Activated CD4-positive, CD25-positive, alpha-beta regulatory T cell treated with anti-CD3 and anti-CD28 coated beads, Interleukin-2, amount 50 U/mL, for 16 hours (primary cell): ENCODE results near the gene SPATA7.
A peak's percentile ranks its signal among the peaks of the same experiment; 100 is the strongest.
"Not testable (repeated sequence)": the region's sequence is repeated elsewhere in the genome, so short reads cannot be mapped to it uniquely, and the experiment has no call there.

Experiments used
- DNase-seq: peaks from one replicate; pipeline ENCODE4 v3.0.0-alpha.2; 2020; ENCODE audit warnings: low read depth, low spot score

SPATA7 gene, protein sequence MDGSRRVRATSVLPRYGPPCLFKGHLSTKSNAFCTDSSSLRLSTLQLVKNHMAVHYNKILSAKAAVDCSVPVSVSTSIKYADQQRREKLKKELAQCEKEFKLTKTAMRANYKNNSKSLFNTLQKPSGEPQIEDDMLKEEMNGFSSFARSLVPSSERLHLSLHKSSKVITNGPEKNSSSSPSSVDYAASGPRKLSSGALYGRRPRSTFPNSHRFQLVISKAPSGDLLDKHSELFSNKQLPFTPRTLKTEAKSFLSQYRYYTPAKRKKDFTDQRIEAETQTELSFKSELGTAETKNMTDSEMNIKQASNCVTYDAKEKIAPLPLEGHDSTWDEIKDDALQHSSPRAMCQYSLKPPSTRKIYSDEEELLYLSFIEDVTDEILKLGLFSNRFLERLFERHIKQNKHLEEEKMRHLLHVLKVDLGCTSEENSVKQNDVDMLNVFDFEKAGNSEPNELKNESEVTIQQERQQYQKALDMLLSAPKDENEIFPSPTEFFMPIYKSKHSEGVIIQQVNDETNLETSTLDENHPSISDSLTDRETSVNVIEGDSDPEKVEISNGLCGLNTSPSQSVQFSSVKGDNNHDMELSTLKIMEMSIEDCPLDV

DNA sequence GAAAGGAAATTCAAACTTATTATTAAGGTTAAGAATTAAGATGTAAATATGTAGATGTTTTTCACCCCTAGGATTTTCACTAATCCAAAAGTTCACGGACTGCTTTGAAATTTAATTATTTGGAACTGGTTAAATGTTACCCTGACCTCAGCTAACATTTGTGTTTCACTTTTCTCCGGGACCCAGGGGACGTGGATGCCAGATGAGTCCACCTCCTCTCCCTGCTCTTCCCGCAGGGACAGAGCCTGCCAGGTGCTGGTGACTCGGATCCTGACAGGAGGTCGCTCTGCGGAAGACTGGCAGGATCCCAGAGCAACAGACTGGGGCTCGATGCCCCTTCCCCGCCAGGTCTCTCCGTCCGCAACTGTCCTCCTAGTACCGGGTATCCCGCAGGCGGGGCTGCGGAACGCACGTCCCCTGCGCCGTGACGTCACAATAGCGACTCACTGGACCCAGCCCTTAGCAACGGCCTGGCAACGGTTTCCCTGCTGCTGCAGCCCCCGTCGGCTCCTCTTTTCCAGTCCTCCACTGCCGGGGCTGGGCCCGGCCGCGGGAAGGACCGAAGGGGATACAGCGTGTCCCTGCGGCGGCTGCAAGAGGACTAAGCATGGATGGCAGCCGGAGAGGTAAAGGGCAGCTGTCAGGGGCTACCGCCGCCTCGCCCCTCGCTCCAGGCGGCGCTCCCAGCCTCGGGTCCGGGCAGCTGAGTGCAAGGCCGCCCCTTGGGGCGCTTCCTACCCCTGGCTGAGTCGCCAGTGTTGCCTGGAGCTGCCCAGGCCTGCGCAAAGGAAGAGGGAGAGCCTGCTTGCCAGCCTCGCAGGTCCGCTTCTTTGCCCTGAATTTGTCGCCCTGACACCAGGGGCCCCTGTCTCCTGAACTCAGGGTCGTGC is at the start of gene SPATA7:
SPATA7 (plus strand) TSS at position 446 of the 890 bp plus-strand sequence; CDS start at position 608, 162 bp downstream.
- DNase-seq, result peak; percentile 54

DNA sequence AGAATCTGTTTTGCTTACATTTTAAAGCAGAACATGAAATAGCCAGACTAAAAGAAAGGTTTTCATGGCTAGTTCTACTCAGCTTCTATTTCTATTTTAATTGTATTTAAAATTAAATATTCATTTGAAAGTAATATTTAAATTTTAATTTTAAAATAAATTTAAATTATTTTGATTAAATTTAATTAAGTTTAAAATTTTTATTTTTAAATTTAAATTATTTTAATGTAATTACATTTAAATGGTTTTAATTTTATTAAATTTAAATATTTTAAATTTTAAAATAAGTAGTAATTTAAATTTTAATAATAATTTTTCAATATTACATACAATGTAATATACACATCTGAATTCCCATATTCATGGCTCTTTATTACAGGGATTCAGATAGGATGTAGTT is 45.1 kb upstream of the SPATA7 start:
- no peak for DNase-seq

GRCh38 chr14:88342980-88343379 is 42.5 kb upstream of the SPATA7 start:
- no peak for DNase-seq

DNA sequence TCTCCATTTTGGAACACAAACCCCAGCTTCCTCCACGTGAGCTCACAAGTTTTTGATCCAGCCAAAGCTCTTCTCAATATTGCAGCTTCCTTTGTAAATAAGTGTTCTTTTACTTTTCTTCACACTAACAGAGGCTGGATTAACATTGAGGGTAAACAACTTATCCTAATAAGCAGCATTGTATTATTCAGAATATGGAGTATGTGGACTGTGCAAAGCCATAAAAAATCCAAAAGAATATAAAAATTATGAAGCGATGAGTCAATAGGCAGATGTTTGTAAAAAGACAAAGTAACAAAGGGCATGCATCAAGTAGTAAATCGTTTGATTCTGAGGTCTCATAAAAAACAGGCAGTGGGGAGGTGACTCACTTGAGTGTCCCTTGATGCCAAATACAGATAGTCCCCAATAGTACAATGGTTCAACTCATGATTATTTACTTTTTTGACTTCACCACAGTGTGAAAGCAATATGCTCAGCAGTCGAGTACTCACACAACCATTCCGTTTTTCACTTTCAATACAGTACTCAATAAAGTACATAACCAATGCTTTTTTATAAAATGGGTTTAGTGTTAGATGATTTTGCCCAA is 39.3 kb upstream of the SPATA7 start:
- DNase-seq, result no peak

DNA sequence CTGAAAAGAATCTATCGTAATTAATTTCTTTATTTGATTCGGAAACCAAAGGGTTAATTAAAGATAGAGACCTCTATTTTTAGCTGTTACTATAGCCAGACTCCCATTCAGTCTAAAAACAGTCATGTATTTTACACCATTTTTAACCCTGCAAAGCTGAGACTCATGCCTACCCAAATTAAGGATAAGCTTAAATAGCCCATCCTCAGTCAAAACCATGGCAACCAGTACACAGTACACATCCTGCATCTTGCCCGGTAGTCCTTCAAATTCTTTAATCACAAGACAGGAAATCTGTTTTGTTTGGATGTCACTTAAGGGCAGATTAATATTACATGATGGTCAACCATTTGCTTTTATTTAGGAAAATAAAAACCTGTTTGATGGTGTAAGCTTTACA is 36.9 kb upstream of the SPATA7 start:
- no peak for DNase-seq

- DNase-seq, result no peak
Measured at GRCh38 chr14:88351966-88352691, 33.3 kb upstream of the SPATA7 start.

DNA sequence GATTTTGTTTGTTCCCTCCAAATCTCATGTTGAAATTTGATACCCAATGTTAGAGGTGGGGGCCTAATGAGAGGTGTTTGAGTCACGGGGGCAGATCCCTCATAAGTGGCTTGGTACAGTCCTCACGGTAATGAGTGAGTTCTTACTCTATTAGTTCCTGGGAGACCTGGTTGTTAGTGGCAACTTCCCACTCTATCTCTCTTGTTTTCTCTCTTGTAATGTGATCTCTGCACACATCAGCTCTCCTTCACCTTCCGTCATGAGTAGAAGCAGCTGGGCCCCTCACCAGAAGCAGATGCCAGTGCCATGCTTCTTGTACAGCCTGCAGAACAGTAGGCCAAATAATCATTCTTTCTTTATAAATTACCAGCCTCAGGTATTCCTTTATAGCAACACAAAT is 32.8 kb upstream of the SPATA7 start:
- no peak for DNase-seq

DNA sequence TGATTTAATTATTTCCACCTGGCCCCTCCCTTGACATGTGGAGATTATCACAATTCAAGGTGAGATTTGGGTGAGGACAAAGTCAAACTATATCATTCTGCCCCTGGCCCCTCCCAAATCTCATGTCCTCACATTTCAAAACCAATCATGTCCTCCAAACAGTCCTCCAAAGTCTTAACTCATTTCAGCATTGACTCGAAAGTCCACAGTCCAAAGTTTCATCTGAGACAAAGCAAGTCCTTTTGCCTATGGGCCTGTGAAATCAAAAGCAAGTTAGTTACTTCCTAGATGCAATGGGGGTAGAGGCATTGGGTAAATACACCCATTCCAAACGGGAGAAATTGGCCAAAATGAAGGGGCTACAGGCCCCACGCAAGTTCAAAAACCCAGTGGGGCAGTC is 31.1 kb upstream of the SPATA7 start:
- DNase-seq, result no peak

DNA sequence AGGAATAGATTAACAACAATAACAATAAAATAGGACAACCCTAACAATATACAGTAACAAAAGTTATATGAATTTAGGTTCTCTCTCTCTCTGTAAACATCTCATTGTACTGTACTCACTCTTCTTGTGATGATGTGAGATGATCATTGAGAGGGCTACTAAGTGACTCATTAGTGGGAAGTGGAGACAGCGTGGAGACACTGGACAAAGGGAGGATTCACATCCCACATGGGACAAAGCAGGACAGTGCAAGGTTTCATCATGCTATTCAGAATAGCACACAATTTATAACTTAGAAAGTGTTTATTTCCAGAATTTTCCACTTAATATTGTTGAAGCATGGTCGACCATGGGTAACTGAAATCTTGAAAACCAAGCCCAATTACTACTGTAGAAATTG is 26.0 kb upstream of the SPATA7 start:
- DNase-seq, result no peak

DNA sequence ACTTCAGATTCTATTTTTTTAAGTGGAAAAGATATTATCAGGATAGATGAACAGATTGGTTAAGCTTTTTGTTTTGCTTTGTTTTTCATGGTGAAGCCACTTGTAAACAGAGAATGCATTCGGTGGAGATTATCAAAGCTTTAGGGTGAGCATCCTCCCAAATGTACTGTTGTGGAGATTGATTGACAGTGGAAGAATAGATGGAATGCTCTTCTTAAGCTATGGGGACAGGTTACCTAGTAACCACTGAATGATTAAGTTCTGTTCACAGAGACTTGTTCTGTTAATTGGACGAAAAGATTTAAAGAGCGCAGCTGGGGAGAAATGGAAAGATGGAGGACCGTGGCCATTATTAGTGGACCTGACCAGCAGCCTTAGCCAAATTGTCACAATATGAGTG is 21.8 kb upstream of the SPATA7 start:
- DNase-seq, result no peak

- DNase-seq, result no peak
Measured at GRCh38 chr14:88364710-88365413, 20.6 kb upstream of the SPATA7 start.

GRCh38 chr14:88369496-88369895 is 16.0 kb upstream of the SPATA7 start:
- DNase-seq, result no peak

- DNase-seq, result no peak
Measured at GRCh38 chr14:88379706-88380343, 5.6 kb upstream of the SPATA7 start.

GRCh38 chr14:88380405-88380804 is 5.1 kb upstream of the SPATA7 start:
- DNase-seq, result no peak

GRCh38 chr14:88381634-88382033 is 3.8 kb upstream of the SPATA7 start:
- DNase-seq, result not testable (repeated sequence)

- DNase-seq, result no peak
Measured at GRCh38 chr14:88384718-88385117, 739 bp upstream of the SPATA7 start.

GRCh38 chr14:88386256-88386794 is 868 bp downstream of the SPATA7 start:
- DNase-seq, result no peak

GRCh38 chr14:88388741-88389282 is 3.4 kb downstream of the SPATA7 start:
- DNase-seq, result no peak

GRCh38 chr14:88392609-88393008 is 7.2 kb downstream of the SPATA7 start:
- DNase-seq, result no peak

GRCh38 chr14:88411039-88411438 is 25.6 kb downstream of the SPATA7 start:
- DNase-seq, result no peak
